Inflammatory macrophage treated with lipopolysaccharide for 1 hour (primary cell): Measurements from ENCODE around the gene TNIP1.

Experiments used
- DNase-seq, 2 donors: peaks; one replicate each; pipeline ENCODE4 v3.0.0-alpha.2; 2020 to 2022

The TNIP1 gene

GRCh38 chr5:150993826-150994412, 86.9 kb downstream of the TNIP1 start:
- no peak for DNase-seq

GRCh38 chr5:150993422-150993821, 87.4 kb downstream of the TNIP1 start:
- no peak for DNase-seq

GRCh38 chr5:150992705-150993104, 88.1 kb downstream of the TNIP1 start:
- no peak for DNase-seq

GRCh38 chr5:150989695-150990094, 91.1 kb downstream of the TNIP1 start:
- no peak for DNase-seq

- no peak for DNase-seq
Measured at GRCh38 chr5:150987746-150988145, 93.1 kb downstream of the TNIP1 start.
